Measurements from ENCODE around the gene SLC25A36.
A peak's percentile ranks its signal among the peaks of the same experiment; 100 is the strongest.

The SLC25A36 gene, protein sequence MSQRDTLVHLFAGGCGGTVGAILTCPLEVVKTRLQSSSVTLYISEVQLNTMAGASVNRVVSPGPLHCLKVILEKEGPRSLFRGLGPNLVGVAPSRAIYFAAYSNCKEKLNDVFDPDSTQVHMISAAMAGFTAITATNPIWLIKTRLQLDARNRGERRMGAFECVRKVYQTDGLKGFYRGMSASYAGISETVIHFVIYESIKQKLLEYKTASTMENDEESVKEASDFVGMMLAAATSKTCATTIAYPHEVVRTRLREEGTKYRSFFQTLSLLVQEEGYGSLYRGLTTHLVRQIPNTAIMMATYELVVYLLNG

DNA sequence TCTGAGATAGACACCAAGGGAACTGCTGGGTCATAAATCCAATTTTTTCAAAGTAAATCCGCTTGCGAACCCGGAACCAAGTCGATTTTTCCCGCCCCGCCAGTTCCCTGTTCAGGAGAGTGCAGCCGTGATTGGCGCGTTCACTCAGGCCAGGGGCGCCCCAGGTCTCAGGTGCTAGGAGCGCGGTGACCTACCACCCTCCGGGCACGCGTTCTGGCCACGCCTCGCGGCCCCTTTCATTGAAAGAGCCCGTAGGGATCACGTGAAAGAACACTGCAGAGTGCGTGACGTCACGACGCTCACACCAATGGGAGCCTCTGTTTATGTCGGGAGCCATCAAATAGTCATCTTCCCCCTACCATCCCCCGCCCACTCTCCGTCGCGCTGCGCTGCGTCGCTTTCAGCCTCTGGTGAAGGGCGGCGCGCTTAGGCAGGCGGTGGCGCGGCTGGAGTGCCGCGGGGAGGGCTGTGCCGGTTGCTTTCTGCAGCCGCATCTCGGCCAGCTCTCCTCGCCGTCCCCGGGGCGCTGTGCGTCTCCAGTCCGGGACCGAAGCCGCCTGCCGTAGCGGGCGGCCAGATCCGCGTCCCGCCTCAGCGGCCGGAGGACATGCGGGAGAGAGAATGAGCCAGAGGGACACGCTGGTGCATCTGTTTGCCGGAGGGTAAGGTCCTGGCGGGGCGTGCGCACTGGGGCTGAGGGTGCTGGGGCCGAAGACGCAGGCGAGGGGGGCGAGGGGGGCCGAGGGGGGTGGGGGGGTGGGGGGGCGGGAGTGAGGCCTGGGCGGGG, at the start of gene SLC25A36:
SLC25A36 (plus strand) TSS at position 403 of the 787 bp plus-strand sequence; CDS start at position 622, 219 bp downstream.
- DNase-seq: peak; percentile 60 to 97 (median 92)

DNA sequence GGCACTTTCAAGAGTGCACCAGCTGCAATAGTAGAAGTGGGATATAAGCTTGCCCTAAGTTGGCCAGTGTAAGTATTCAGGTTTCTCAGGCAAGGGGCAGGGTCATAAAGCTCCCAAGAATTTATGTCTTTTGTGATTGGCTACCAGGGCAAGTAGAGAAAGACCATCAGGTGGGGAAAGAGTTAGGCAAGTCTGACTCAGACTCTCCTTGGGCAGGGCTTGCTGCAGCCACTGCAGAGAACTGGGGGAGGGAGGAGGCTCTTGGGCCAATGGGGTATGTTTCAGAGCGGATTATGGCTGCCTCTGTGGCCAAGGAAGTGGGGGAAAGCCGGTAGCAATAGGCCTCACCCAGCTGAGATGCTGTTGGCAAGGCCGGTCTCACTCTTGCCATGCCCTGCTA, 44.6 kb upstream of the SLC25A36 start:
- DNase-seq: no peak

DNA sequence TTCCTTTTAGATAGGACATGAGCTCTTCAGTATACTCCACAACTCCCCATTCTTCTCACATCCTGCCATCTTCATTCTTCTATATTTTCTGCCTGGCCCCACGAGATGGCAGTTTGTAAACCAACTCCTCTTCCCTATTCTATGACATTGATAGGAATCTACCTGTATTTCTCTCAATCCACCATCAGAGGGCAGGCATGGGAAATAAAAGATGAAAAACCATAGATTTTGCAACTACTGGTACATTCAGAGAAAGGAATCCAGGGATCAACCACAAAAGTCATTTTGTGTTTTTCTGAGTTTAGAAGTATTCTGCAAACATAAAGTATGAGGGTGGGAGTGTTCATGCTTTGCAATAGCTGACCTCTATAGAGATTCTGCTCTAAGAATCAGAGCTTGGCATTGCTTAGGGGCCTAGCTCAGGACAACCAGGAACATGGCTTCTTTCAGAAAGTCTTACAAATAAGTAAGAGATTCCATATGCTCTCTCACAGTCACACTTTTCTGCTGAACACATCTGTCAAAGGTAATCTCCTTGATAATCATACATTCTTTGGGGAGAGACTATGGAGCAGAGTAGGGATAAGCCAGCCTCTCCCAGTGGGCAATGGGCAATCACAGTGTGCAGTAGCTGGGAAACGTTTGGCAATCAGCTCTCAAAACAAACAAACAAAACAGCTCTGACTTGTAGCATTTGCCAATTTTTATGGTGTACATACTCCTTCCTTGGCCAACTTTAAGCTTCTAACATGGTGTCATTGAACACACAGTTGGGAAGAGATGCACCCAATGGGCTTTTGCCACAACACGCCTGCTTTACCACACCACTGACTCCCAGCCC, 43.1 kb upstream of the SLC25A36 start:
- DNase-seq: peak in 2 of 51 donors; percentile 7 to 38

DNA sequence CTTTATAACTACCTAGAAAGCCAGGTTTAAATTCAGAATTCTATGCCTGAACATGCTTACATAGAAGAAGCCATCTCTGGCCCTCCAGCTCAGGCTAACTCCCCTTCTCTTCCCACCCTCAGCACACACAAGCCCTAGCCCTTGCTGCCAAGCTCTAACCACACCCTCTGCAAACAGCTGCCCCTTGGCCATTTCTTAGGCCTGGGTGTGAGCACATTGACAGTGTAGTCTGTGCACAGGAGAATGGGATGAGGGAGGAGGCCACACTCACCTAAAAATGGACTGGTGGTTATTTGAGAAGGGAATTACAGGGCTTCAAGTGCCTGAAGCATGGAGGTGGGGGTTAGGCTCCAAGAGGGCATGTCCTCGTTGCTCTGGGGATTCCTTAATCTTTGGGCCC, 42.3 kb upstream of the SLC25A36 start:
- no peak for DNase-seq

DNA sequence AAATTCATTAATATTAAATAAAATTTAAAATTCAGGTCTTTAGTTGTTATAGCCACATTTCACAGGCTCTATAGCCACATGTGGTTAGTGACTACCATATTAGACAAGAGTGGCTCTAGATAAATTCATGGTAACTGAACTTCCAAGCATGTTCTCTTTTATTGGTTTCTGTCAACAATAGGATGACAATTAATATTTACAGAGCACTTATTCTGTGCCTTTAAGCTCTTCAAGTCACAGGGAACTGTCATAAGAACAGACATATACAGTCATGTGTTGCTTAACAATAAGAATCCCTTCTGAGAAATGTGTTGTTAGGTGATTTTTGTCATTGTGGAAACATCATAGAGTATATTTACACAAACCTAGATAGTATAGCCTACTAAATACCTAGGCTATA, 38.8 kb upstream of the SLC25A36 start:
- no peak for DNase-seq

DNA sequence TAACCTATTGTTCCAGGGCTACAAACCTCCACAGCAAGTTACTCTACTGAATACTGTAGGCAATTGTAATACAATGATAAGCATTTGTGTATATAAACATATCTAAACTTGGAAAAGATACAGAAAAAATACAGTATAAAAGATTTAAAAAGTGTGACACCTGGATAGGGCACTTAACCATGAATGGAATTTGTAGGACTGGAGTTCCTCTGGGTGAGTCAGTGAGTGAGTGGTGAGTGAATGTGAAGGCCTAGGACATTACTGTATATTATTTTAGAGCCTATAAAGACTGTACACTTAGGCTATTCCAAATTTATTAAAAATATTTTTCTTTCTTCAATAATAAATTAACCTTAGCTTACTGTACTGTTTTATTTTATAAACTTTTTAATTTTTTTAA, 38.4 kb upstream of the SLC25A36 start:
- no peak for DNase-seq

DNA sequence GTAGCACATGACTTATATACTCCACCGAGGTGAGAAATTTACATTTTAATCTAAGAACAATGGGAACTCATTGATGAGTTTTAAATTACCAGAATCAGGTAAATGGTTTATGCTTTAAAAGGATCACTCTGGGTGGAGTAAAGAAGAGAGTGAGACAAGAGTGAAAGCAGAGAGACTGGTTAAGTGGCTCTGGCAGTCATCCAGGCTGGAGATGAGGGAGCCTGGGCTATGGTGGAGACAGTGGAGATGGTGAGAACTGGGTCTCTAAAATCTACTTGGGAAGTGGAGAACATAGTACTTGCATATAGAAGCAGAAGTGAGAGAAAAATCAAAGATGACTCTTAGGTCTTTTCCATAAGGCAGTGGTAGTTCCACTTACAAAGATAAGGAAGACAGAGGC, 37.1 kb upstream of the SLC25A36 start:
- no peak for DNase-seq

DNA sequence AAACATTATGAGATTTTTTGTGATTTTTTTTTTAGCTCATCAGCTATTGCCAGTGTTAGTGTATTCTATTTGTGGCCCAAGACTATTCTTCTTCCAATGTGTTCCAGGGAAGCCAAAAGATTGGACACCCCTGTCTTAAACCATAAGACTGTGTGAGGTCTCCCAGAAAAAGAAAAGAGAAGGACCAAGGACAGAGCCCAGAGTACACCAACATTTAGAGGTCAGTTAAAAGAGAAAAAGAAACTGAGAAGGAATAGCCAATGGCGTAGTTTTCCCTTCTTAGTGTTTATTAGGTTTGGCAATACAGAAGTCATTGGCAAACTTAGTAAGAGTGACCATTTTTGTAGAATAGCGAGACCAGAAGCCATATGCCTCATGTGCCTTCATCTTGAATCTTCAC, 36.1 kb upstream of the SLC25A36 start:
- no peak for DNase-seq

DNA sequence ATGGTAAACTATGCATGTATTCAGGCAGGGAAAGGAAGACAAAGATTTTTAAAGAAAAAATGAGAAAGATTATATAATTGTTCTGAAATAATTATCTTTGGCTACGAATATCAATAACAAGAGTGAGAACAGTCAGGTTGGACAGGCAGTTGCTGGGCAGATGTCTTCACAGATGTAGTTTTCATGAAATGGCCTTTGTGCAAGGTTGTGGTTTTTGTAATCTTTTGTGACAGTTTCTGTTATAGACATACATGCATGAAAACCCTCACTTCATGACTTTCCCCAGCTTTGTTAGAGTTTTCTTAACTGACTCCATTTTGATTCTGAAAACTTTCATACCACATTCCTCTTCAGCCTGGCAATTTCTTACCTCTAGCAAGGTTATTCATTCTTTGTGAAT, 34.9 kb upstream of the SLC25A36 start:
- no peak for DNase-seq

DNA sequence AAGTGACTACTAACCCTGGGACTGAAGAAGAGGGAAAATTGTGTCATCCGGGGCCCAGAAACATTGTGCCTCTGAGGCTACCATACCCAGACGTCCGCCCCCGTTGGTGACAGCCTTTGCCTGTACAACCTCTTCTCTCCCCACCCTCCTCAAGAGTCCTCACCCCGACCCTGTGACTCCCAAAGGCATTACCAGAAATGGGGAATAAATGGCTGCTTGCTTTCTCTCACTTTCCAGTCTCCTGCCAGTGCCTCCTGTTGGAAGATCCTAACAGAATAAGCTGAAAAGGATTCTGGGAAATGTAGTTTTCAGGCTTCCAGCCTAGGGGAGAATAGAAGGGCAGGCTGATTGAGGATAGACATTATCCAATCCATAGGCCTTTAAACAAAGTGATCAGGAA, 30.8 kb upstream of the SLC25A36 start:
- DNase-seq: peak in 29 of 51 donors; percentile 1 to 43 (median 10)

DNA sequence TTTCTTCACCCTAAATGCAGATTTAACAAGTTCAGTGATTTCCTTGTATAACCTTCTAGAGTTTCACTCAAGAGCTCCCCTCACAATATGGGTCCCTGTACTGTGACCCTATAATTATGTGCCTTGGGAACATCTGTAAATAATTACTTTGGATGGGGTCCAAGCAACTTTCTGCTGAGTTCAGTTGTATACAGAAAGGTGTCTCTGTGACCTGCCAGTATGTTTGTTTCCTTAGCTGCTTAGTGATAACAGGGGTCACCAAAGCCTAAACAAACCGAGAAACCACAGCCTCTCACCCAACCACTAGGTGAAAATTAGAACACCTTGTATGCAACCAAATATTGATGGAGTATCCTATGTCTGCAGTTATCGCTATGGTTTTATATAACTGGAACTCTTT, 29.8 kb upstream of the SLC25A36 start:
- DNase-seq: no peak

DNA sequence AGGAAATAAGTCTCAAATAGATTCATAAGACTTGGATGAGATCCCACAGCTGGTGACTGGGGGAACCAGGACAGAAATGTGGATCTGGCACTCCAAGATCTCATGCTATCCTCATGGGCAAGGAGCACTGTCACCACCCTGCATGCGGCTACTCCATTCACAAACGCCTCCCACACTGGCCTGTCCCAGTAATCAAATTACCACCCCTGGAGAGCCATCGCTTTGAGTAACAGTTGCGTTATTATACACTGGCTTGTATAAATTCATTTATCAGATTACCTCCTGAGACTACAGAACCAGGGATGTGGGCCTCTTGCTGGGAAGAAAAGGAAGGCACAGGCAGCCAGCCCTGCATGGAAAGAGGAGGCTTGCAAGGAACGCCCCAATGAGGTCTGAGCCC, 27.9 kb upstream of the SLC25A36 start:
- no peak for DNase-seq

DNA sequence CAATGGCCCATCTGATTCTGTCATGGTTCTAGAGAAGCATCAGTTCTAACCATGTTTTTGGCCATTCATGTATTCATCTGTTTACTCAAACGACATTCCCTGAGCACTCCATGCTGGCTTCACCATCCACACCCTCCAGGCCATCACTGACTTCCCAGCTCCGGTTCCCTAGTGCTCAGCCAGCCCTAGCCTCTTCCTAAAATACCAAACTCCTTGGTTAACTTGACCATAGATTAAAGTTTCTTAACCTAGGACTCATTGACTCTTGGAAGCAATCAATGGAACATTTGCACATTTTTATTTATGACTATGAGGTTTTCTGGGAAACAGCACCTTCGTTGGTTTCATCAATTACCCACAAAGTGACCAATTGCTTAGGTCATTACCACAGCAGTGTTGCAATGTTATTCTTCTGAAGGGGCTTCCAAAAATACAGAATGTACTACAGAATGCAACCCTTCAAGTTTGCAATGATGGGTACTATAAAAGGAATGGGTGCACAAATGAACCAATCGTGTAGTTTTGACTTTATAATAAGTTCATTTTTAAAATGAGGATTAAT, 27.2 kb upstream of the SLC25A36 start:
- no peak for DNase-seq

DNA sequence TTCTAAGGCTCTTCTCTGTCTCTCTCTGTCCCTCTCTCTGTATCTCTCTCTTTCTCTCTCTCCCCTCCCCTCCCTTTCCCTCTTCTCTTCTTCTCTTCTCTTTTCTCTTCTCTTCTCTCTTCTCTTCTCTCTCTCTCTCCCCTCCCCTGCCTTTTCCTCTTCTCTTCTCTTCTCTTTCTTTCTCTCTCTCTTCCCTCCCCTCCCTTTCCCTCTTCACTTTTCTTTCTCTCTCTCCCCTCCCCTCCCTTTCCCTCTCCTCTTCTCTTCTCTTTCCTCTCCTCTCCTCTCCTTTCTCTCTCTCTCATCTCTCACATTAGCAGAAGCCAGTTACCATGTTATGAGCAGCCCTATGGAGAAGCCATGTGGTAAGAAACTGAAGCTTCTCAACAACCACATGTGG, 25.0 kb upstream of the SLC25A36 start:
- DNase-seq: no peak

DNA sequence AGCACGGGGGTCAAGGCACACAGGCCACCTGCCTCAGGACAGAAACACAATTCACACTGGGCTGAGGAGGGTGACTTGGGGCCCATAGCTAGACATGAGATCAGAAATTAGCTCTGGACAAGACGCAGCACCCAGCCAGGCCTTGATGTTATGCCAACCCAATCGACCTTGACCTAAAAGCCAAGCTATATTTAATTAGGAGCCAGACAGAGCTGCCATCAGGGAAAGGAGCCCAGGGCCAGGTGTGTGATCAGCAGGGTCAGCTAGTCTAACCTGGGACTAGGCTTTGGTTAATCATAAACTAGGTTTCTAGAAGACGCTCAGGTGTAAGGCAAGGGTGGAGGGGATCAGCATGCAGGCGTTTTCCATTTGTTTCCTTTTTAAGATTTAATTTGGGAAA, 23.9 kb upstream of the SLC25A36 start:
- DNase-seq: no peak

DNA sequence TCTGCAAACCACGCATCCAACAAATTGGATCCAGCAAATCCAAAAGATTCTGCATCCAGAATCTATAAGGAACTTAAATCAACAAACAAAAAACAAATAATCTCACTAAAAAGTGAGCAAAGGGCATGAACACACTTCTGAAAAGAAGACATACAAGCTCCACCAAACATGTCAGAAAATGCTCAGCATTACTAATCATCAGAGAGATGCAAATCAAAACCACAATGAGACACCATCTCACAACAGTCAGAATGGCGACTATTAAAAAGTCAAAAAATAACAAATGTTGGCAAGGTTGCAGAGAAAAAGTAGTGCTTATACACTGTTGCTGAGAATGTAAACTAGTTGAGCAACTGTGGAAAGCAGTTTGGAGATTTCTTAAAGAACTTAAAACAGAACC, 21.6 kb upstream of the SLC25A36 start:
- no peak for DNase-seq

DNA sequence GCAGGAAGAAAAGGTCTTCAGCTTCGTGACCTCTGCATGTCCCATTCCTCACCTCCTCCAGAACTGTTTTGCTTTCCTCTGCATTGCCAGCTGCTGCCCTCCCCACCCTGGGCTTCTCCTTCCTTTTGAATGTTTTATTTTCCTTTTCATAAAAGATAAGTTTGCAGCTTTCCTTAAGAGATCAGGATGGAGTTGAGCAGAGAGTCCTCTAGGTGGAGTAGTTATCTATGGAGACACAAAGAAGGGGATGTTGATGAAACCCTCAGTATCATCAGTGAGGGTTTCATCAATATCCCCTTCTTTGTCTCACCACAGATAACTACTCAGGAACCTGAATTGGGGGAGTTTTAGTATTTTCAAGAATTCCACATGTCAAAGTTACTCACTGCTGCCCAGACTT, 19.0 kb upstream of the SLC25A36 start:
- DNase-seq: no peak

DNA sequence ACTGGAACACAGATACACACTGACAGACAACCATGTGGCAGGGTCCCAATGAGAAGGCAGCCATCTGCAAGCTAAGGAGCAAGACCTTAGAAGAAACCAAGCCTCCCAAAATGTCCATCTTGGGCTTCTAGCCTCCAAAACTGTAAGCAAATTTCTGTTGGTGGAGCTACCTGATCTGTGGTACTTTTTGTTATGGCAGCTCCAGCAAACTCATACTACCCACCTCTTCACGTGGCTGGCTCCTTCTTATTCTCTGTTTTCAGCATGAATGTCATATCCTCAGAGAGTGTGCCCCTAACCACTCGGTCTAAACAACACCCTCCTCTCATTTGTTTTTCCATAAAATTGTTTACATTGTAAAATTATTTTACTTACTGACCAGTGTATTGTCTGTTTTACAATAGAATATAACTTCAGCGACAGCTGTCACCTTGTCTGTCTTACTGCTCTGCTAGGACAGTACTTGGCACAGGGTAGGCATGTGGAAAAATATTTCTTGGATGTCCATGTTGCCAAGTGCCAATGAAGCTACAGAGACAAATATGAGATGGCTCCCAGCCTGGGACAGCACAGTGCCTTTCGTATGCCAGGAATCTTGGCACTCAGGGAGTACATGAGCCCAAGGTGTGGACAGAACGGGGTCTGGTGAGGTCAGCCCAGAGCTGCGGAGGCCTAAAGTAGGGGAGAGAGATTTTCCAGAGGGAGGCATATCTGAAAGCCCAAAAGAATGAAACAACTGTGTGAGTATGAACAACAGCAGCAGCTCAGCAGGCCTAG, 17.4 kb upstream of the SLC25A36 start:
- no peak for DNase-seq

DNA sequence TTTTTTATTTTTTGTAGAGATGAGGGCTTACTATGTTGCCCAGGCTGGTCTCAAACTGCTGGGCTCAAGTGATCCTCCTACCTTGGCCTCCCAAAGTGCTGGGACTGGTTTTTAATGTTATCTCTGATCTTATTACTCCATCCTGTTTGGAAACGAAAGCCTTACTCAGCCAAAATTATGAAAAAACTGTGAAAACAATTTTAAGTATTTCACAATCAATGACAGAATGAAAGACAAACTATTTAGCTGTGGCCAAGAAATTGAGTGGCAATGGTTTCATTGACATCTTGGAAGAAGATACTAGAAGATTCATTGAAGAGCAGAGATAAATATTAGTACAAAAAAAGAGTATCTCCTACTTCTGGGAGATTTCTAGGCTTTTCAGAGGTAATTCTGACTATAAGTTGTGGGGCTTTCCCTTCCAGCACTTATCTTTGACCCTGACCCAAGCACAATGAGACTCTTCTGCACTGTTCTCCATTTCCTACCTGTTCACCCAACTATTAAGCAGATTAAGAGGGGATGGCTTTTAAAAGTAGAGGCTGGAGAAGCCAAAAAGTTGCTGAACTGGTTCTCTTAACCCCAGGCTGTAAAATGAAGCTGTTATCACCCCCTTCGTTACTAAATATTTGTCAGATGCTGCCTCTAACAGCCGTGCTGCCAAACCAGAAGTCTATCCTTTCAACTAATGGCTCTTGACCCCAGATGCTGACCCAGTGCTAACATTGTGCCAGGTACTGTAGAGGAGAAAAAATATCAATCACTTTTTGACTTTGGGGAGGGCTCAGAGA, 14.2 kb upstream of the SLC25A36 start:
- DNase-seq: no peak

DNA sequence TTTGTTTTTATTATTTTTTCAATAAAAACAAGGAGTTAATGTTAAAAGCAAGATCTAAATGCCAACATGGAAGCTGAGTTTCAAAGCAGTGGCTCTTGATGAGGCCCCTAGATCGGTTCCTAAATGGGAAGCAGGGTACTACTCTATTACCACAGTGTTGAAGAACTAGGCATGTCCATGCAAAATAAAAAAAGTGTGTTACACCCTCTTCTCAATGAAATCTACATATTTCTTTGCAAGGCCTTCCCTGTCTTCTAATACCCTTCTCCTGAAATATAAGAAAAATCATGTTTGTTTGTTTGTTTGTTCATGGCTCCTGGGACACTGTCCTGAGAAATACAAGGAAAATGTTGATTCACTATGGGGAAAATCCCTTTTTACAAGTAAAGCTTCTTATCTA, 12.2 kb upstream of the SLC25A36 start:
- DNase-seq: no peak
